HG03196 (cell line): Measurements from ENCODE around the gene GIT1.
"Not testable (repeated sequence)": the region's sequence is repeated elsewhere in the genome, so short reads cannot be mapped to it uniquely, and the experiment has no call there.

ENCODE experiments used
- ATAC-seq: cut with Tn5 transposase; IDR thresholded peaks from one replicate; pipeline ENCODE4 v1.9.1; 2021; ENCODE audit not compliant: unreplicated experiment

Gene GIT1

DNA sequence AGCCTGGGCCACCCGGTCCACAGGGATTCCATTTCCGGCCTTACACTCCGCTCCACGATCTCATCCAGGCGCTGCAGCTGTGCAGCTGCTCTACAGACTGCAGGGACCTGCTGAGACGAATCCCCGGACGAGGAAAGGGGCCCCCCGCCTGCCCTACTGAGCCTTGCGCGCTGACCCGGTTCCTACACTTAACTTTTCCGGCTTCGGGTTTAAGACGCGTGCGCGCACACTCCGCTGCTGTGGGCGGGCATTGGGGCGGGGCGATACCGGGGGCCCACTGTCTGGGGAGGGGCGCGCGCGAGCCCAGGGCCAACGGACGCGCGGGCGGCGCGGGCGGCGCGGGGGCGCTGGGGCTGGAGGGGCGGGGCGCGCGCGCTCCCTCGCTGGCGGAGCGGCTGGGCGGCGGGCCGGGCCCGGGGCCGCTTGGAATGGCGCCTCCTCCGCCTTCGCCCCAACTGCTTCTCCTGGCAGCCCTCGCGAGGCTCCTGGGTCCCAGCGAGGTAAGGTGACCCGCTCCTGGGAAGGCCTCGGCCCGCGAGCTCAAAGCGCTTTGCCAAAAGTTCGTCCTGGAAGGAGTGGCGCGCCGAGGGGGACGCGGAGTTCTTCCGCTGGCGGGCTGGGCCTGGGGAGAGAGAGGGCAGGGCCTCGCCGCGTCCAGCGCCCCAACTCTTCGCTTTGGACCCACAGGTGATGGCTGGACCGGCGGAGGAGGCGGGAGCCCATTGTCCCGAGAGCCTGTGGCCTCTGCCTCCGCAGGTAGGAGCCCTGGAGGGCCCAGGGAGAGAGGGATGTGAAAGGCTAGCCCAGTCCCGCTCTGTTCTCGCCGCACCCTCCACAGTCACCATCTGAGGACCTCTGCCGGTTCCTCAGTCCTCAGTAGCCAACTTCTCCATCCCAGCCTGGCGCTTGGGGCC lies 20.9 kb downstream of the GIT1 start, which contains the start of gene TP53I13:
Gene TP53I13 (plus strand): TSS at position 371 of the 914 bp plus-strand sequence. CDS start 58 bp downstream, at position 429.
- peak; percentile 28 for ATAC-seq

DNA sequence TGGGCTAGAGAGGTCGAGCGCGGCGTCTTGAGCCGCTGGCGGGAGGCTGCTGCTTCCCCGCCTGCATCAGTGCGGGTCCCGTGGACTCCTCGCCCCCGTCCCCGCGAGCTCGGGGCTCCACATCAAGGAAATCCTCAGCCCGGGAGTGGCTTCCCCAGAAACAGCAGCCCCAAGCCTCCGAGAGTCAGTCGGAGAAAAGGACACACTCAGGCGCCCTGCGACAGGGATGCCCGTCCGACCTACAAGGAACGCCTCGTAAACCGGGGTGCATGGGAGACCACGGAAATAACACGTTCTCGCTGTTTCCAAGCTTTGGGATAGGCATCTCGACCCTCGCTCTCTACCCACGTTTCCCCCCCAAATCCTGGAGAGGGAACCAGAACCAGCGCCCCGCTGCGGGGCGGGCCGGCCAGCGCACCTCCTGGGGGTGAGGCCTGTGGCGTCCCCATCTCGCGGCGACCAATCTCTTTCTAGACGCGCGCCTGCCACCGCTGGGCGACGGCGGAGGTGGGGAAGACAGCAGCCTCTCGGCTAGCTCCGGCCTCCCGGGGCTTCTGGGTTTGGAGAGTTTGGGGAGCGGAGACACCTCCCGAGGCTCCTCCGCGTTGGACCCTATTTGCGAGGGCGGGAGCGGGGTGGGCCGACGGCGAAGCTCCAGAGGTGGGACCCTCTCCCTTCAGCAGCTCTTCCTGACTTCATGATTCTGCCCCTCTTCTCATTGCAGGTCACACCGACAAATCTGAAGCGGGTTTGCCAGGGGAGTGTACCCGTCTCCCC lies 21.7 kb downstream of the GIT1 start:
- ATAC-seq = peak; percentile 34

DNA sequence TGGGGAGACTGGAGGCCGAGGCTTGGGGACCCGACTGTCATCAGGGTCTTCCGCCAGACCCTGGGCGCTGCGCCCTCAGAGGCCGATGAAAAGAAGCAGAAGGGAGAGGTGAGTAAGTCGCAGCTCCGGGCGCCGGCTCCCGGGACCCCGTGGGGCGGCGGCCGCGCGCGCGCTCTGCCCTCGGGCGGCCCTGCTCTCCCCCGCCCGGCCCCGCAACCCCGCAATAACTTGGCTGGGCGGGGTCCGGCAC lies 22.2 kb downstream of the GIT1 start:
- no peak for ATAC-seq

DNA sequence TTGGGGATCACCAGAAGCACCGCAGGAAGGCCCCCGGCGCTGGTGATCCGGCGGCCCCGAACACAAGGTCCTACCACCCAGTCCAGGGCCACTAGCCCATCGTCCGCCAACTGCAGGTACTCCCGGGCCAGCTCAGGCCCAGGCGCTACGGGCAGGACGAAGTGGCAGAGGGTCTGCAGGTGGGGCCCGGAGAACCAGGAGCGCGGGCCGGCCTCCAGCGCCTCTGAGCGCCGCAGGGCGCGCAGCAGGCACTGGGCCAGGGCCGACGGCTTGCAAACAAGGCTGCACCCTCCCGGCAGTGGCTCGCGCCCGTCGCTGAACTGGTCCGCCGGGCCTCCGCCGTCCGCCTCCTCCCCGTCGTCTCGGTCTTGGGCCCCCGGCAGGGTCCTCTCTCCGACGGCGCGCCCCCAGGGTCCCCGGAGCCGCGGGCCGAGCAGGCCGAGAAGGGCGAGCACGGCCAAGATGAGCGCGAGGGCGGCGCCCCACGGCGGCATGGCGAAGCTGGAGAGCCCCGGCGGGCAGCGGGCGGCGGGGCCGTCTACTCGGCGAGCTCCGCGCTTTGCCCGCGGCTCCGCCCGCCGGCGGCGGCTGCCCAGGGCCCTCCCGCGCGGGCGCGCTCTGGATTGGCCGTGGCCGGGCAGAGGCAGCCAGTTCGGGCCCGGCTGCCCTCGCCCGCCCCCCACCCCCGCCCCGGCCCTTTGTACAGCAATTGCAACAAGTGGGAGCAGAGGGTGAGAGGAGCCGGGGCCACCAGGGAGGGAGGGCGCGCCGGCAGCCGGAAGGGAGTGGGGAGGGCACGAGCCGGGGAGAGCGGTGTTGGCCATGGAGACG lies 22.8 kb downstream of the GIT1 start, which contains the start of gene ABHD15:
Gene ABHD15 (minus strand): TSS at position 565 of the 831 bp plus-strand sequence. CDS start 71 bp downstream, at position 494.
- ATAC-seq = peak; percentile 29

DNA sequence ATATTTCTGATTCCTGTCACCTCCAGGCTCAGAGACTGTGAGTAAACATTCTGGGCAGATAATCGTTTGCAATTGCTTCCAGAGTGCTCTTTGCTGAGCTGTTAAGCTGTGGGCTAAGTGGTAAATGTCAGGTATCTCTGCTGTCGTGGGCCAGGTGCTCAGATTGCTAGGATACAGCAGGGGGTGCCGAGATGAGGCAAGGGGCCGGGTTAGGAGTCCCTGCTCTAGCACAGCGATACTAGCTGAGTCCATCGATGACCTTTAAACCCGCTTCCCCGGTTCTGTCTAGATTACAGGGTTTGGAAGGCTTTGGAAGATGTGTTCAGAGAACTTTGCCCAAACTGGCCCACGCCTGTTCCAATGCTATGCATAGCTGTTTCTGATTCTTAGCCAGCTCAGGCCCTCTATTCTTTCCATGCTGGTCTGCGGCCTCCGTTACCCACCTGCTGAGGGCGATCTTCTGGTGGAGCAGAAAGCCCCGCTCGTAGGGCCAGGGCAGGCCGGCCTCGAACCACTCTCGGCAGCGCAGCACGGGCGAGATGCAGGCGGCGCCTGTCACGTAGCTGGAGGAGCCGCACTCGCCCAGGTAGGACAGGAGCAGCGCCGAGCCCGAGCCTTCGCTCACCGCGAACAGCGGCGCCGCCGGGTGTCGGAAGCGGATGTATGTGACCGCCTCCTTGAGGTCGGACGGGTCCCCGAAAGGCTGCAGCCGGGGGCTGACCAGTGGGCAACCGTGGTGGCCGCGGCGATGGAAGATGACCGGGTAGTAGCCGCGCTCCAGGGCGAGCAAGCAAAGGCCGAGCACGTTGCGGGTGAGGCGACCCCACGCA lies 23.6 kb downstream of the GIT1 start:
- no peak for ATAC-seq

DNA sequence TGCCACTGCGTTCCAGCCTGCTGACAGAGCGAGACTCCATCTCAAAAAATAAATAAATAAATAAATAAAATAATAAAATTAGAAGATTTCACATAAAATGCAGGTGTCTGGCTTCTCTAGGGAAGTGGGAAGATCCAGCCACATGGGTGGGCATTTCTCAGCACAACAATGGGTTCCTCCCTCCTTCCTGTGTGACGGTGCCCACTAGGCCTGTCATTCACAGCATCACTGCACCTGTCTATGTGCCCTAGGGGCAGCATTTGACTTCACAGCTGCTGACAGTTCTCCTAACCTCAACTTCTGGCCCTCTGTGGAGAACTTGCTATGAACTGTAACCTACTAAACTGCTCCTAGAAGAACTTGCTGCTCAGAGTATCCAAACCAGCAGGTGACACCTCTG lies 25.6 kb downstream of the GIT1 start:
- no peak for ATAC-seq

DNA sequence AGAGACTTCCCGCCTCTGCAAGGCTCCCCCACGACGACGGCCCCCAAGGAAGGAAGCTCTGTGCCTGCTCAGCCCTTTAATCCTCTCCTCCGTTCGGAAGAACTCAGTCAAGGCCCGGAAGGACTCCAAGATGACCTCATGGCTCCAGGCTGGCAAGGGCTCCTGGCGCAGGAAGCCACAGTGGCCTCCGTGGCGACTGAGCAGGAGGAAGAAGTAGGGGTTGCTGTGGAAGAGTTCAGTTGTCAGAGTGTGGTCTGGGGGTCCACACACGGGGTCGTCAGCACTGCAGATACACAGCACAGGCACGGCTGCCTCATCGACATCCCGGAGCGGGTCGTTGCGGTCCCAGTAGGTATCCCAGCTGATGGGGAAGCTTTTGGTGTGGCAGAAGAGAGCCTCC lies 26.8 kb downstream of the GIT1 start:
- ATAC-seq = no peak

DNA sequence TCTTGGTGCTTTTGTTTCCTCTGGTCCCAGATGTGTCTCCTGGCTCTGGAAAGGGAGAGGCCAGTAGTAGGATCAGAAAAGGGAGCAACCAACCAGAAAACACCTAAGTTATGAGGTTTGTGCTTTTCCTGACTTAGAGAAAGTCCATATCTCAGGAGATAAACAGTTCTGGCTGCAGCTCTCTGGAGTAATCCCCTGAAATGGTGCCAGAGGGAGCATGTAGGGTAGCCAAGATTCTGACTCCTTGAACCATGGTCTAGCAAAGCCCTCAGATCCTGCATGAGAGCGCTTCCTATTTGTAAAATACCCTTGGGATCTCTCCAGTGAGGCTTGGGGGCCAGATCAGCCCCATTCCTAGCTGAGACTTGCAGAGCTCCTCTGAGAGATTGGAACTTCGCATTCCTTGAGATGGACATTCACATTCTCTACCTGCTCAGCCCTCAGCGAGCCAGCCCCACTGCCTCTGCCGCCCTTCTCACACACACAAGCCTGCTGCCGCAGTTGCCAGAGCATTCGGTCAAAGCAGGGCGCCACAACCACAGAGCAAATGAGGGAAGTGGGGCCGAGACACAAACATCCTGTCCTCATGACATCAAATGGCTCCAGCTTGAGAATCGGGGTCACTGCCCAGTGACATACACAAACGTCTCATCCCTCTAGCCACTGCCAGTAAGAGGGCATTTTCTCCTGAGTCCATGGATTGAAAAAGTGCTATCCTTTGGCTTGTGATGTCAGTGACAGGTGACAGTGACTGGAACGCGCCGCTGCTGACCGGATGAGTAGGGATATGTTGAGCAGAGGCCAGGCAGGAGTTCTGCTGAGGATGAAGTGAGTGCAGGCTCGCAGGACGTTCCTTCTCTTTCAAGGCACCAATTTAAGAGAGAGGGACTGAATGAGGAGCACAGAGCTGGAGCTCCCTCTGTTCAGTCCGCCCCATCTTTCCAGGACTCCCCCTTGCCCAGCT lies 27.6 kb downstream of the GIT1 start:
- no peak for ATAC-seq

DNA sequence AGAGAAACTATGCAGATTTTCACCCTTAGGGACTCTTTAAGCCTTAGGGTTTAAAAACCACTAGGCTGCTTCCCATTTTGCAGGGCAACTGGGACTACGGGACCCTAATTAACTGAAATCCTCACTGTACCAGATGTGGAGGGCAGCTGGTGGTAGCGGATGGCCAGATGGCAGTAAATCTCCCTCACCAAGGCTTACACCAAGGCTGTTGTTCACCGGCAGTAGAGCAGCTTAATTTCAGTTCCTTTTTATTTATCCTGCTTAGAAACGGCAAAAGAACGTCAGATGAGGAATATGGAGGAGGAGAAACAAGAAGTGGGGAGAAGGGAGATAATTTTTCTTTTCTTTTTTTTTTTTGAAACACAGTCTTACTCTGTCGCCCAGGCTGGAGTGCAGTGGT lies 29.1 kb downstream of the GIT1 start:
- ATAC-seq = no peak

DNA sequence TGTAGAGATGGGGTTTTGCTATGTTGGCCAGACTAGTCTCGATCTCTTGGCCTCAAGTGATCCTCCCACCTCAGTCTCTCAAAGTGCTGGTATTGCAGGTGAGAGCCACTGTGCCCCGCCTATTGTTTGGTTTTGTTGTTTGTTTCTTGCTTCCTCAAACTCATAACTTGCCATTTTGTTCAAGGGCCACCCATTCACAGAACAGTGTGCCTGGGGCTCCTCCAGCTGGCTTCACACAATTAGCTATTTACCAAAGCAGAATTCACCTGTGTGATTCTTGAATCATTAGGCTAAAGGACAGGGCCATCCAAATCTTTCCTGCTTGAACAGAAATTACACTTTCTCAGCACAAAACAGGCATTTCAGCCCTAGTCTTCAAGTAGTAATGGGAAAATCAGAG lies 29.8 kb downstream of the GIT1 start:
- no peak for ATAC-seq

DNA sequence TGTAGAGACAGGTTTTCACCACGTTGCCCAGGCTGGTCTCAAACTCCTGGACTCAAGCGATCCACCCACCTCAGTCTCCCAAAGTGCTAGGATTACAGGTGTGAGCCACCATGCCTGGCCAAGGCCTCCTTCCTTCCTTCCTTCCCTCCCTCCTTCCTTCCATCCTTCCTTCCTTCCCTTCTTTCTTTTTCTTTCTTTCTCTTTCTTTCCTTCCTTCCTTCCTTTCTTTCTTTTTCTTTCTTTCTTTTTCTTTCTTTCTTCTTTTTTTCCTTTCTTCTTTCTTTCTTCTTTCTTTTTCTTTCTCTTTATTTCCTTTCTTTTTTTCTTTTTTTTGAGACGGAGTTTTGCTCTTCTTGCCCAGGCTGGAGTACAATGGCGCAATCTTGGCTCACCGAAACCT lies 31.3 kb downstream of the GIT1 start:
- not testable (repeated sequence) for ATAC-seq

DNA sequence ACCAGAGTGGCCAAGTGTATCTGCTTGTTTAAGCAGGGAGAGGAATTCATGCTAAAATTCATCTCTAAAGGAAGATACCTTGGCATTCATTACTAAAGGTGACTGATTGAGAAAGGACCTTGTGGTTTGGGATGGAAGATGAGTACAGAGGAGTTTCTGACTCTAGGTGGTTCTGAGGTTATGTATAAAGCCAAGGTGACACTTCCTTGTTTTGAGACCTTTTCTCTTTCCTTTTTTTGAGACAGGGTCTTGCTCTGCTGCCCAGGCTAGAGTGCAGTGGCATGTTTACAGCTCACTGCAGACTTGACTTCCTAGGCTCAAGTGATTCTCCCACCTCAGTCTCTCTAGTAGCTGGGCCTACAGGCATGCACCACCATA lies 31.7 kb downstream of the GIT1 start:
- no peak for ATAC-seq

DNA sequence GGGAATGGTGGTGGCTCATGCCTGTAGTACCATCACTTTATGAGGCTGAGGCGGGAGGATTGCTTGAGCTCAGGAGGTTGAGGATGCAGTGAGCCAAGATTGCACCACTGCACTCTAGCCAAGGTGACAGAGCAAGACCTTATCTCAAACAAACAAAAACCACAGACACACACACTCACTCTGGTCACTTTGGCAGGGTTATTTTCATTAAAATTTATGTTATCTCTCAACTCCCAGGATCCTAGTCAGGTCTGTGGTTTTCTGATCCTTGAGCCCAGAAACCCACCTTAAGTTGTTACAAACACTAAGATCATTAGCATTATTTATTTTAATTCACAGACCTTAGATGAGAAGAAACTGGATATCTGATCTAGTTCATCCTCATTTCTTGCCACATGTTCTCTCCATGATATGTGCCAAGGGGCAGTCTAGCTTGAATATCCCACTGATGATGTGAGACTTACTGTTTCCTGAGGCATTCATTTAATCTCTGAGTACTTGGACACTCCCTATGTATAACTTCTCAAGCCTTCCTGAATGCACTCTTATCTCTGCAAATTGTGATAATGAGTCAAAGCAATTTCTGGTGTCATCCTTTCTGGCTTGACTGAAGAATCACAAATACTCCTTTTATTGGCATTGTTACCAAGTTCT lies 32.2 kb downstream of the GIT1 start:
- no peak for ATAC-seq

DNA sequence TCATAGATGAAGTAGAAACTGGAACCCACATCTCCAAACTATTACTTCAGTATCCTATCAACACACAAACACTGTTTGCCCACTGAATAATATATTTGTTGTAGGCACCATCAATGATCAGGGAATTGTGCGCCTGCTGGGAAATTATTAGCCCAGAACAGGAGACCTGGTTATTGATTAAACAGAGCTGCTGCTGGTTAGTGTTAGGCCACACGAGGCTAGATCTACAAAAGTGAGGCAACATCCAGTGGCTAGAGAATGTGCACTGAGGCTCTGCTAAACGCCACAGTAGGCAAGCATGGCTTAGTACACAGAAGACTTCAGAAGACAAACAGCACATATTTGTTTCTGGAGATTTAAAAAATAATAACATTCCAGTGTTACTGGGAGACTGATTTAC lies 33.6 kb downstream of the GIT1 start:
- ATAC-seq = no peak

DNA sequence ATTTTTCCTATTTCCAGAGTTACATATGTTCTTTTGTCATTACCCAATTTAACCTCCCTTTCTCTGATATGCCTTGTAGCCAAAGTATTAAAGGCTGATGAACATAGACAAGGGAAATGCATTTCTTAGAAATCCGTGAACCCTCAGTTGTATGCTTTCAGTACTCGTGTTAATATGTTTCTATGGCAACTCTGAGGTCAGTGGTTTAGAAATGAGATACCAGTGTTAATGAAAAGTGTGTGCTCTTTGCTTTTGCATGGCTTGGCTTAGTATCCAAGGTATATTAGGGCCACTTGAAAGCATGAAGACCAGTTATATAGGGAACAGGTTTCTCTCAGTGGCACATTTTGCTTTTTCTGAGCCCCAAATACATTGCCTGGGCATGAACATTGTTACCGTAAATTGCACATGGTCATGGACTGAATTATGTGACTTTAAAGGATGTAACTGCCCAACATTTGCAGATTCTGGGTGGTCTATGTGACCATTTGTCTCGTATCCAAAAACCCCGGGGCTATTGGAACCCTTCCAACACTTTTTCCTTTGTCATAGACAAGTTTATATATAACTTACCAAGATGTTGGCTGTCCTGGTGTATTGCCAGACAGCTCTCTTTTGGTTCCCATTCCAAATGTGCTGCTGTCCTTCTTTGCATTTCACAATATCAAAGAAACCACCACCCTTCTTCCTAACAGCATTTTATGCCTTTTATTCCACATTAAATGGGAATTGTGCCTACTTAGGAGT lies 40.1 kb downstream of the GIT1 start:
- ATAC-seq = no peak

DNA sequence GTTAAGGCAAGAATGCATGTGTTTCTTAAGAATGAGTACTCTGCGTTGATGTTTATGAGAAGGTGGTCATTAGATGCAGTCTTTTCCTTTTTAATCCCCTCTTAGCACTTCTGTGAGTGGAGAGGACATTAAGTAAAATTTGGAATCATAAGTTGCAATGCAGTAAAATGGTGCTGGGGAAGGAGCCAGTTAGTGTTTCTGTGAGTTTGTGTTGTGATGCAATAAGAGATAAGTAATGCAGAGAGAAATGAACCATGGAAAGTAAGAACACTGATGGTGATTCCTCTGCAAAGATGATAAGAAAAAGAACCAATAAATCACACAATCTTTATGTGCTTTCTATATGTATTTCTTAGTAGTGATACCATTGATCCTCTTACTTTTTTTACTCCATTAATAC lies 42.6 kb downstream of the GIT1 start:
- no peak for ATAC-seq

DNA sequence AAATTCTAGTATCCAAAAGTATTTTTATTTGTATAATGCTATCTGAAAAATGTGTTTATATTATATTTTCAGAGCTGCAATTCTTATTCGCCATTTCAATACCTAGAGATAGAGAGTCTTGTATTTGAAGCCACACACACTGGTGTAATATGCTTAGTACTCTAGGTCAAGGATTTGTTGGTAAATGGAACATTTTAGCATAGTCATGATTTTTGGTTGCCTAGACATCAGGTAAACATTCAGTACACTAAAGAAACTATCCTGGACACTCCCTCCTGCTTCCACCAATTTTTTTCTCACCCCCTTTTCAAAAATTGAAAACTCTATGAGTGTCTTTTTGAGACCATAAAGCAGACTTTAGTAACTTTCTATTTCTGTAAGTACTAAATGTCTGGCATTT lies 43.4 kb downstream of the GIT1 start:
- ATAC-seq = no peak

DNA sequence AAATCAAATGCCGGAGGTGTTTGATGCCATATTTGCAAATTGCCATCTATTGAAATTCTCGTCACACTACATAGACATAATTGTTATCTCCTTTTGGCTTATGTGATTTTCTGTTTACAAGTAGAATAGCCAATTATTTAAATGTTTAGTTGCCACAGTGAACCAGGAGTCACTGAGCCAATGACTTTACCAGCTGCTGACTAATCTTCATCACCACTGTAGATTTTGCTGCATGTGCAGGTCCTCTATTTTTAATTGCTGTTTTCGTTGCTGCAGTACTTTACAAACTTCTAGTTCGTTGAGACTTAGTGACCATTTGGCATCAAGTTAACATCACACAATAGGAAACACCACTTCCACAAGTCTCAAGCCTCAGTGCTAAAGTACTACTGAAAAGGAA lies 45.4 kb downstream of the GIT1 start:
- no peak for ATAC-seq
